Measurements from ENCODE around the gene FANCI. TPM values are rescaled to one million over a fixed set of nuclear protein-coding genes. Genes with fewer than 3 reads are reported as not detected.

The FANCI gene
- total and polyA plus RNA-seq, 4 donors: 3.2 to 11.9 (median 6.3) TPM

DNA sequence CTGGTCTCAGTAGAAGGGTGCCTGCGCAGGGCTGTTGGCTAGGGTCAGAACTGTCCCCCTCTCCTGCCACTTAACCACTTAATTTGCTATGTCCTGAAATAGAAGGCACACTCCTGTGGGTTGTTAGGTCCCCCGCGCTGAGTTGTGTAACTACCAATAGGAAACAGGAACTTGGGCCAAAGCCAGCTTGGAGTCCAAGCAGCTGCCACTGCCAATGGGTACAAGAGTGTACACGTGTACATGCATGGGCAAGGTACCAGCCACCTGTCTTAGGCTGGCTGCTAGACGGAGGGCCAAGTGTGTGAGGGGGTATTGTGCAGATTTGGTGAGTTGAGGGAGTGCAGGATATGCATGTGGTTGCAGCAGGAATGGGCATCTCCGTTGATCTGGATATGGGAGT, 120.6 kb downstream of the FANCI start:
- H3K4me3 ChIP-seq: no peak overlapping the region
- H3K4me1 ChIP-seq (ENCODE audit: control insufficient read depth in 5 of 5, insufficient read depth in 5 of 5, low read length in 5 of 5): peaks cover 0 to 14% (median 0%) of the 10 kb centered on the region in 5 donors
- H3K27ac ChIP-seq (ENCODE audit: low read depth in 1 of 2, low read length in 1 of 2): no peak overlapping the region
- no peaks in the 10 kb centered on the region for H3K36me3 ChIP-seq (ENCODE audit: control insufficient read depth in 4 of 4, insufficient read depth in 4 of 4, low read length in 4 of 4)
- 11 to 13% methylated on average over 6 of the region's 6 CpGs for WGBS, 2 donors
- peaks cover 38 to 92% (median 84%) of the 10 kb centered on the region in 3 donors for H3K27me3 ChIP-seq (ENCODE audit: control insufficient read depth in 3 of 3, insufficient read depth in 3 of 3, low read length in 2 of 3)
- TF ChIP-seq, protein P1, sequence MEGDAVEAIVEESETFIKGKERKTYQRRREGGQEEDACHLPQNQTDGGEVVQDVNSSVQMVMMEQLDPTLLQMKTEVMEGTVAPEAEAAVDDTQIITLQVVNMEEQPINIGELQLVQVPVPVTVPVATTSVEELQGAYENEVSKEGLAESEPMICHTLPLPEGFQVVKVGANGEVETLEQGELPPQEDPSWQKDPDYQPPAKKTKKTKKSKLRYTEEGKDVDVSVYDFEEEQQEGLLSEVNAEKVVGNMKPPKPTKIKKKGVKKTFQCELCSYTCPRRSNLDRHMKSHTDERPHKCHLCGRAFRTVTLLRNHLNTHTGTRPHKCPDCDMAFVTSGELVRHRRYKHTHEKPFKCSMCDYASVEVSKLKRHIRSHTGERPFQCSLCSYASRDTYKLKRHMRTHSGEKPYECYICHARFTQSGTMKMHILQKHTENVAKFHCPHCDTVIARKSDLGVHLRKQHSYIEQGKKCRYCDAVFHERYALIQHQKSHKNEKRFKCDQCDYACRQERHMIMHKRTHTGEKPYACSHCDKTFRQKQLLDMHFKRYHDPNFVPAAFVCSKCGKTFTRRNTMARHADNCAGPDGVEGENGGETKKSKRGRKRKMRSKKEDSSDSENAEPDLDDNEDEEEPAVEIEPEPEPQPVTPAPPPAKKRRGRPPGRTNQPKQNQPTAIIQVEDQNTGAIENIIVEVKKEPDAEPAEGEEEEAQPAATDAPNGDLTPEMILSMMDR (IDR thresholded peaks at IDR 0.05; ENCODE audit: control extremely low read depth, extremely low read depth): no peak
- no peak for ATAC-seq (ENCODE audit: insufficient read depth, low FRiP score)
- H3K9me3 ChIP-seq (ENCODE audit: control insufficient read depth in 4 of 4, insufficient read depth in 3 of 4, low read length in 3 of 4): peaks cover 0 to 11% (median 0%) of the 10 kb centered on the region in 4 donors
- H3K9ac ChIP-seq (ENCODE audit: insufficient read depth in 1 of 2, low read length in 2 of 2): no peak overlapping the region
- no peak for DNase-seq

DNA sequence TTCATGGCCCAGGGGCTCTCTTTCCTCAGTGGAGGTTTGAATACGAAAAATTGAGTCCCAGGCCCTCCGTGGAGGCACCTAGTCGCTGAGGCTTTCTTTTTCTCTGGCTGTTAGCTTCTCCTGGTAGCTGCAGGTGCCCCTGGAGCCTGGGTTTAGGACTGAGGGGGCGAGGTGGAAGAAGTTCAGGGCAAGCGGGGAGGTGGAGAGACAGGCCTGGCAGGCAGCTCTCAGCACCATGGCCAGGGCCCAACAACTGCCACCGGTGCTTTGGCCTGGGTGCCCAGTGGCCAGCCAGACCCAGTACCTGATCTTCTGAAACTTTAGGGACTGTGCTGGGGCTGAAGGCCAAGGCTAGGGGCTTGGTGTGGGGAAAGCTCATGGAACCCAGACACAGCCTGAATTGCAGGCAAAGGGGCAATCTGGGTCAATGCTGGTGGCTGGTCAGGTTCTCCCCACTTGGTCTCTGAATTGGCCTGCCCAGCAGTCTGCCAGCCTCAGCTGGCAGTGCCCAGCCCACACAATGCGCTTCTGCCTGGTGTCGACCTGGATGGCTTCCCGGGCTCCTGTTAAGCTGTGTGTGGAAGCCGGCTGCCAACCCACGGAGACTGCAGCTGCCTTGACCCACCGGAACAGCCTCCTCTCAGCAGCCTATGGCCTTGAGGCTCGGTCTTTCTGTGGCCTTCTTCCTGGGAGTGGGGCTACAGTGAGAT, 121.1 kb downstream of the FANCI start:
- 28 to 34% methylated on average over 13 of the region's 13 CpGs for WGBS, 2 donors
- TF ChIP-seq, protein P1 (IDR thresholded peaks at IDR 0.05; ENCODE audit: control extremely low read depth, extremely low read depth): no peak
- Histone ChIP-seq H3K4me3 (no peak overlapping the region), H3K36me3 (ENCODE audit: control insufficient read depth in 4 of 4, insufficient read depth in 4 of 4, low read length in 4 of 4) (no peaks in the 10 kb centered on the region), H3K4me1 (ENCODE audit: control insufficient read depth in 5 of 5, insufficient read depth in 5 of 5, low read length in 5 of 5) (peaks cover 0 to 14% (median 0%) of the 10 kb centered on the region in 5 donors), H3K27me3 (ENCODE audit: control insufficient read depth in 3 of 3, insufficient read depth in 3 of 3, low read length in 2 of 3) (peaks cover 34 to 92% (median 84%) of the 10 kb centered on the region in 3 donors), H3K9ac (ENCODE audit: insufficient read depth in 1 of 2, low read length in 2 of 2) (no peak overlapping the region), H3K27ac (ENCODE audit: low read depth in 1 of 2, low read length in 1 of 2) (no peak overlapping the region), H3K9me3 (ENCODE audit: control insufficient read depth in 4 of 4, insufficient read depth in 3 of 4, low read length in 3 of 4) (peaks cover 0 to 11% (median 0%) of the 10 kb centered on the region in 4 donors)
- ATAC-seq (ENCODE audit: insufficient read depth, low FRiP score): no peak
- no peak for DNase-seq

DNA sequence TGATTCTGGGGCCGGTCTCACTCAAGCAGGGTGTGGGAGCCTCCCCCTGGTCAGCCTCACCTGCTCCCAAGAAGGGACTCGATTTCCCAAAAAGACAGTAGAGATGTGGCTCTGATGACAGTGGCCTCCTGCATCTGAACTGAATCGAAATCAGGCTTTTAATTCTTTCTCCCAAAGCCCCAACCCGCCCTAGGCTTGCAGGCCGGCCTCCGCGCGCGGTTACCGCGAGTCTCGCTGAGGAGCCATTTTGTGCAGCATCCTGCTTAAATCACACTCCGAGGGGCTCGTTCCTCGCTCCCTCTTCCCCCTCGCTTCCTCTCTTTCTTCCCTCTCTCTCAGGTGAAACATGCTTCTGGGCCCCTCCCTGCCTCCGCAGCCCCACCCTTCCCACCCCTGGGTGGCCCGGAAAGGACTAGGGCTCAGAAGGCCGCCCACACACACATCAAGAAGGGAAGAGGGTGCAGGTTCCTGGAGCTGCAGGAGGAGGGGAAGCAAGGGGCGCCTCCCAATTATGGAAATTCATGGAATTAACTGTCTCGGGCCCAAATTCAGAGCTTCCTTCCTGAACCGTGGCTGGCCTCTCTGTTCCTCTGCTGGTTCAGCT, 121.8 kb downstream of the FANCI start:
- Histone ChIP-seq H3K36me3 (ENCODE audit: control insufficient read depth in 4 of 4, insufficient read depth in 4 of 4, low read length in 4 of 4) (no peaks in the 10 kb centered on the region), H3K4me3 (no peak overlapping the region), H3K4me1 (ENCODE audit: control insufficient read depth in 5 of 5, insufficient read depth in 5 of 5, low read length in 5 of 5) (peaks cover 0 to 14% (median 0%) of the 10 kb centered on the region in 5 donors), H3K27ac (ENCODE audit: low read depth in 1 of 2, low read length in 1 of 2) (no peak overlapping the region), H3K9ac (ENCODE audit: insufficient read depth in 1 of 2, low read length in 2 of 2) (no peak overlapping the region), H3K27me3 (ENCODE audit: control insufficient read depth in 3 of 3, insufficient read depth in 3 of 3, low read length in 2 of 3) (peaks cover 34 to 93% (median 84%) of the 10 kb centered on the region in 3 donors), H3K9me3 (ENCODE audit: control insufficient read depth in 4 of 4, insufficient read depth in 3 of 4, low read length in 3 of 4) (peaks cover 0 to 11% (median 0%) of the 10 kb centered on the region in 4 donors)
- 14 to 18% methylated on average over 22 of the region's 22 CpGs for WGBS, 2 donors
- DNase-seq: no peak
- TF ChIP-seq, protein P1 (IDR thresholded peaks at IDR 0.05; ENCODE audit: control extremely low read depth, extremely low read depth): no peak
- no peak for ATAC-seq (ENCODE audit: insufficient read depth, low FRiP score)

Small RNA genes within 50 kb of the gene (small RNA-seq; reads per million reads assigned to genes)
- not detected for gene MIR6766 (ENCODE audit: low replicate concordance)

Other genes with a start within 250 kb of the FANCI start
- gene ABHD2, start 155.5 kb upstream of the FANCI start, total RNA-seq: 100 to 1,000 TPM in 1 of 2 donors, 10 to 100 TPM in 1; 77.2 to 200 TPM
- 10 to 100 TPM; 11.7 to 41.5 TPM for gene ABHD2, start 155.5 kb upstream of the FANCI start, polyA plus RNA-seq
- not detected for gene RLBP1, start 22.4 kb upstream of the FANCI start, total RNA-seq
- not detected for gene RLBP1, start 22.4 kb upstream of the FANCI start, polyA plus RNA-seq
- gene POLG, start 90.8 kb downstream of the FANCI start, total RNA-seq: 10 to 100 TPM; 51.2 to 84.9 TPM
- gene POLG, start 90.8 kb downstream of the FANCI start, polyA plus RNA-seq: 10 to 100 TPM; 36.7 to 39.4 TPM

Data from lung (tissue), 13 donors.